Neural cell (in vitro differentiated cells): ENCODE data around the gene RUNX3.

Experiments
- EZH2 ChIP-seq: fragments of 200-600, 300-800 bp; shearing (Covaris generic), sonication (generic); IDR thresholded peaks from 2 replicates; pipeline ENCODE4 v1.6.1; 2014; ENCODE audit warnings: antibody characterized with exemption, low read length, borderline replicate concordance, mild to moderate bottlenecking; ENCODE audit not compliant: insufficient read depth, poor library complexity, severe bottlenecking
- POLR2AphosphoS5 ChIP-seq: IDR thresholded peaks from 2 replicates; pipeline ENCODE4 v1.6.1; 2012
- RAD21 ChIP-seq: fragments of 450-650 bp; conservative IDR thresholded peaks from 2 replicates; pipeline ENCODE4 v1.6.1; 2014; ENCODE audit warnings: antibody characterized with exemption, mild to moderate bottlenecking, moderate library complexity
- REST ChIP-seq: IDR thresholded peaks from 2 replicates; pipeline ENCODE4 v1.6.1; 2012; ENCODE audit warnings: borderline replicate concordance
- SMC3 ChIP-seq: fragments of 450-650 bp; conservative IDR thresholded peaks from 2 replicates; pipeline ENCODE4 v1.6.1; 2014; ENCODE audit warnings: antibody characterized with exemption, mild to moderate bottlenecking, moderate library complexity; ENCODE audit not compliant: poor library complexity
- TF ChIP-seq, protein P1 (sequence below): fragments of 450-650 bp; IDR thresholded peaks from 2 replicates; pipeline ENCODE4 v1.5.1; 2014; ENCODE audit warnings: antibody characterized with exemption, mild to moderate bottlenecking, moderate library complexity; ENCODE audit not compliant: poor library complexity, severe bottlenecking

DNA sequence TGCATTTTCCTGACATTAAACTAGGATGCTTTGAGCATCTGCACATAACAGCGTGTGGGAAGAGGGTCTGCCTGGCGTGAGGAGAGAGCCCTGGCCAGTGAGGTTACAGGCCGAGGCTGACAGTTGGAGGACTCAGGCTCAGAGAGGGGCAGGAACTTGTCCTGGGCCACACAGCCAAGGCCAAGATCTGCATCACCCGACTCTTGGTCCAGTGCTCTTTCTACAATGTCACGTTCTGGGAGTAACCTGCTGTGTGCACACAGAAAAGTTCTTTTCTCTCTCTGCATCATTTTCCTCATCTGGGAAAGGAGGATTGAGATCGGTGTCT, 42.8 kb upstream of the RUNX3 start:
- TF ChIP-seq, protein P1, sequence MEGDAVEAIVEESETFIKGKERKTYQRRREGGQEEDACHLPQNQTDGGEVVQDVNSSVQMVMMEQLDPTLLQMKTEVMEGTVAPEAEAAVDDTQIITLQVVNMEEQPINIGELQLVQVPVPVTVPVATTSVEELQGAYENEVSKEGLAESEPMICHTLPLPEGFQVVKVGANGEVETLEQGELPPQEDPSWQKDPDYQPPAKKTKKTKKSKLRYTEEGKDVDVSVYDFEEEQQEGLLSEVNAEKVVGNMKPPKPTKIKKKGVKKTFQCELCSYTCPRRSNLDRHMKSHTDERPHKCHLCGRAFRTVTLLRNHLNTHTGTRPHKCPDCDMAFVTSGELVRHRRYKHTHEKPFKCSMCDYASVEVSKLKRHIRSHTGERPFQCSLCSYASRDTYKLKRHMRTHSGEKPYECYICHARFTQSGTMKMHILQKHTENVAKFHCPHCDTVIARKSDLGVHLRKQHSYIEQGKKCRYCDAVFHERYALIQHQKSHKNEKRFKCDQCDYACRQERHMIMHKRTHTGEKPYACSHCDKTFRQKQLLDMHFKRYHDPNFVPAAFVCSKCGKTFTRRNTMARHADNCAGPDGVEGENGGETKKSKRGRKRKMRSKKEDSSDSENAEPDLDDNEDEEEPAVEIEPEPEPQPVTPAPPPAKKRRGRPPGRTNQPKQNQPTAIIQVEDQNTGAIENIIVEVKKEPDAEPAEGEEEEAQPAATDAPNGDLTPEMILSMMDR = no peak
- TF ChIP-seq REST (no peak), RAD21 (no peak), SMC3 (no peak), POLR2AphosphoS5 (no peak), EZH2 (no peak)
